Stomach smooth muscle (tissue), 2 donors: ENCODE measurements around the gene C2CD2.

ENCODE experiments used
- H3K27ac ChIP-seq: one replicate; pipeline ENCODE4 v1.7.0; 2013; ENCODE audit warnings: mild to moderate bottlenecking, low read length, inconsistent platforms
- H3K27me3 ChIP-seq, 2 donors: one replicate each; pipeline ENCODE4 v1.7.0; 2013; ENCODE audit warnings: low read length in 2 of 2; ENCODE audit not compliant: insufficient read depth in 2 of 2, control insufficient read depth in 1 of 2
- H3K36me3 ChIP-seq, 2 donors: one replicate each; pipeline ENCODE4 v1.7.0; 2013; ENCODE audit warnings: low read length in 2 of 2; ENCODE audit not compliant: control insufficient read depth in 2 of 2, insufficient read depth in 2 of 2
- H3K4me1 ChIP-seq: one replicate; pipeline ENCODE4 v1.7.0; 2013; ENCODE audit warnings: low read length; ENCODE audit not compliant: control insufficient read depth, insufficient read depth
- H3K4me3 ChIP-seq, 2 donors: one replicate each; pipeline ENCODE4 v1.7.0; 2013; ENCODE audit warnings: low read length in 2 of 2
- H3K9ac ChIP-seq, 2 donors: one replicate each; pipeline ENCODE4 v1.7.0; 2013; ENCODE audit warnings: low read length in 2 of 2, mild to moderate bottlenecking in 1 of 2
- H3K9me3 ChIP-seq, 2 donors: one replicate each; pipeline ENCODE4 v1.7.0; 2013; ENCODE audit warnings: low read length in 2 of 2; ENCODE audit not compliant: control insufficient read depth in 2 of 2
- donor health status: healthy.
- donor health status: Pancreatic carcinoma.

The C2CD2 gene

DNA sequence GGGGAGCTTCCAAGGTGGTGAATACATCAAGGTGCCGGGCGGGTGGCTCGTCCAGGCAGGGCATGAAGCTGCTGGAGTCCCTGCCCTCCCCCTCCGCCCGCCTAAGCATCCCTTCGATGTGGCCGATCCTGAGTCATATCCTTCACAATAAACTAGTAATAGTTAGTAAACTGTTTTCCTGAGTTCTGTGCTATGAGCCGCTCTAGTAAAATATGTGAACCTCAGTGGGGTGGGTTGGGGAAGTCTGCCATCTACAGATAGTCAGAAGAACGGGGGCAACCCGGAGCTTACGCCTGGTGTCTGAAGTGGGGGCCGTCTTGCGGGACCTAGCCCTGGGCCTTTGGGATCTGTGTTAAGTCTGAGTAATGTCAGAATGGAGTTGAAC is 21.6 kb downstream of the C2CD2 start:
- Histone ChIP-seq H3K4me1 (peaks cover 10% of the 10 kb centered on the region), H3K27me3 (no peaks in the 10 kb centered on the region), H3K9me3 (no peaks in the 10 kb centered on the region), H3K36me3 (no peaks in the 10 kb centered on the region), H3K9ac (no peak overlapping the region), H3K4me3 (no peak overlapping the region), H3K27ac (no peak overlapping the region)

DNA sequence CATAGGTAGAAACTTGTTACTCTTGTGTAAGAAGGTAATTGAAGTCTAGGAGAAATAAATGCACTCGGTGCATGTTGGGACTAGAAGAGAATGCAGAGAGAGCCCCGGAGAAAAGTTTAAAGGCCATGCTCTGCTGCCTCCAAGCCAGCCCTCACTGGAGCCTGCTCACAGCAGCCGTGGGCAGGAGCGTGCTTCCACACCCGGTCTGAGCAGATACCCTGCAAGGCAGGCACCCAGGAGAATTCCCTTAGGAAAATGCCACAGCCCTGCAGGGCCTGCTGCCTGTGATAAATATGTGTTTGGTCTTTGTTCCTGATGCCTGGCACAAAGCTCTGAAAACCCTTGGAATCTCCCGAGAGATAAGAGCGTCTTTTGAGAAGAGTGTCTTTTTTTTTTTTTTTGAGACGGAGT is 22.8 kb downstream of the C2CD2 start:
- Histone ChIP-seq H3K9me3 (no peaks in the 10 kb centered on the region), H3K4me3 (no peak overlapping the region), H3K27me3 (no peaks in the 10 kb centered on the region), H3K9ac (no peak overlapping the region), H3K36me3 (no peaks in the 10 kb centered on the region), H3K27ac (no peak overlapping the region), H3K4me1 (peaks cover 10% of the 10 kb centered on the region)

DNA sequence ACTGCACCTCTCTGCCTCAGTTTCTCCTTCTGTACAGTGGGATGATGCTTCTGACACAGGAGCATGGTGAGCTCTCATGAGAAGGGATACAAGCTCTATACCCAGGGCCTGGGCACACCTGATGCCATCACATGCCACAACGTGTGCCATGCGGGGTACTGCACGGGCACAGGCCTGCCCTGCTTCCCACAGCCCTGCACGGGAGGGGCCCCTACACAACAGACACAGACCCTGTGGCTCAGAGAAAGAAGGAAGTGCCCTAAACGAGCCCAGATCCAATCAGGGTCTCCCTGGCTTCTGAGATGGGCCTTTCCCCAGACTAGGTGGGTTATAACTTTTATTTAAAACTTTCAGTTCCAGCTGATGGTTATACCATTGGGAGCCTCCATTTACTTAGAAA is 24.6 kb downstream of the C2CD2 start:
- Histone ChIP-seq H3K4me3 (no peak overlapping the region), H3K9me3 (no peaks in the 10 kb centered on the region), H3K4me1 (peaks cover 18% of the 10 kb centered on the region), H3K27ac (no peak overlapping the region), H3K36me3 (no peaks in the 10 kb centered on the region), H3K9ac (no peak overlapping the region), H3K27me3 (no peaks in the 10 kb centered on the region)

DNA sequence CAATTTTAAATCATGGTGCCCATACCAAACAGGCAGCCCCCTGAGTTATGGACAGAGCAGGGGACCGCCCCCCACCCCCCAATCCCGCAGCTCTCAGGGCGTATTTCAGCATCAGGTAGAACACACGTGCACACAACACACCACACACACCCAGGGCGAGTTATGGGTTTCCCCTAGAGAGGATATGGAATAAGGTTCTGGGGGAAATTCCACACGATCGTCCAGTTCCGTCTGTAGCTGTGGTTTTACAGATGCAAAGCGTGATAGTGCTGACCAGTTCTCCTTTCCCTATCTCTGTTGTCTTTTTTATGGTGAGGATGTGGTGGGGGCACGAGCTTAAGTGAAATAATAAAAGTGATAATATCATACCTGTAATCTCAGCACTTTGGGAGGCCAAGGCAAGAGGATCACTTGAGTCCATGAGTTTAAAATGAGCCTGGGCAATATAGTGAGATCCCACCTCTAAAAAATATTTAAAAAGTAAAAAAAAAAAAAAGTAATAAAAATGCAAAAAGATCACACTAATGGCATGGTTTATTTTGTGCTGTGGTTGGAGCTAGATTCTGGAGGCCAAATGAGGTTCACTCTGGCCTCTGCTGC is 25.1 kb downstream of the C2CD2 start:
- Histone ChIP-seq H3K27ac (no peak overlapping the region), H3K9me3 (no peaks in the 10 kb centered on the region), H3K4me3 (no peak overlapping the region), H3K27me3 (no peaks in the 10 kb centered on the region), H3K36me3 (no peaks in the 10 kb centered on the region), H3K4me1 (peaks cover 20% of the 10 kb centered on the region), H3K9ac (no peak overlapping the region)

DNA sequence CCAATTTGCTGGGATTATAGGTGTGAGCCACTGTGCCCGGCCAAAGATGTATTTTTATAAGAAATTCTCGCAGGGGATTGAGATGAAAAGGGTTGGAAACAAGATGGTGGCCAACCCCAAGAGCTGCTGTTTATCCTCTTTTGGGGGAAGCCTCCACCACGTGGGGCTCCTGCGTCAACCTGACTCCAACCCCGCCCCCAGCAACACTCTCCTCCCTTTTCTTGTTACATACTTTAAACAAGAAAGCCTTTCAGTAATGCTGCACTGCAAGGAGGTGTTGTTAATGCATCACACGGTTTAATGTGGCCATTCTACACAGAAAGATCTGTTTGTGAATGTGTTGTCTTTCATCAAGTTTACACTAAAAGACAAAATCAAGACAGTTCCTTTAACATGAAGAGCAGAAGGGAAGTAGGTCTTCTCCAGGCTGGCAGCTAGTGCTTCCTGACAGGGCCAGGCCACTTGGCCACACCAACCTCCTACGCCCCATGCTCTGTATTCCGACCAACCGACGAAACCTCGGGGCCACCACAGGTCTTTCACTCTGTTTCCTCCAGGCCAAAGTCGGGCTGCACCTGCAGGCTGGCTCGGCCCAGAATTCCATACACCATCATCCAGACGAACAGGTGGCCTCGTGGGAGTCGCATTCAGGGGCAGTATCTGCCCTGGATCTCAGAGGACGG is 25.9 kb downstream of the C2CD2 start:
- no peaks in the 10 kb centered on the region for H3K9me3 ChIP-seq
- H3K4me1 ChIP-seq = peaks cover 15% of the 10 kb centered on the region
- no peak overlapping the region for H3K9ac ChIP-seq
- H3K27me3 ChIP-seq = no peaks in the 10 kb centered on the region
- no peak overlapping the region for H3K4me3 ChIP-seq
- H3K27ac ChIP-seq = no peak overlapping the region
- no peaks in the 10 kb centered on the region for H3K36me3 ChIP-seq

DNA sequence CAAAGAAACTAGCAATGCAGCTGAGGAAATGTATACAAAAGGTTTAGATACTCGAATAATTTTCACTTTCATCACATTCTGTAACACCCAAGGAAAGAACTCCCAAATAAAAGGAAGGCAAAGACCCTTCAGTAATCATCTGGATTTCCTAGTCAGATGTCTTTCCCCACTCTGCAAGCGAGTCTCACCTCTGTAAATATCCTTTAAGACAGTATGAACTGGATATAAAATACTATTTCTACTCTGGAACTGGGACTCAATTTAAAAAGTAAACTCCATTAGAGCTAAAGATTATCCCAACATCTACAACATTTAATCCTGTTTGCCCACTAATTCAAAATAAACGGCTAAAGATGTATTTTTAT is 27.0 kb downstream of the C2CD2 start:
- H3K9me3 ChIP-seq = no peaks in the 10 kb centered on the region
- H3K27ac ChIP-seq = peak overlapping the region; percentile 81
- H3K27me3 ChIP-seq = no peaks in the 10 kb centered on the region
- peak overlapping the region; percentile 45 to 83 for H3K9ac ChIP-seq
- peaks cover 12% of the 10 kb centered on the region for H3K4me1 ChIP-seq
- H3K4me3 ChIP-seq = peak overlapping the region; percentile 62 to 77
- no peaks in the 10 kb centered on the region for H3K36me3 ChIP-seq

DNA sequence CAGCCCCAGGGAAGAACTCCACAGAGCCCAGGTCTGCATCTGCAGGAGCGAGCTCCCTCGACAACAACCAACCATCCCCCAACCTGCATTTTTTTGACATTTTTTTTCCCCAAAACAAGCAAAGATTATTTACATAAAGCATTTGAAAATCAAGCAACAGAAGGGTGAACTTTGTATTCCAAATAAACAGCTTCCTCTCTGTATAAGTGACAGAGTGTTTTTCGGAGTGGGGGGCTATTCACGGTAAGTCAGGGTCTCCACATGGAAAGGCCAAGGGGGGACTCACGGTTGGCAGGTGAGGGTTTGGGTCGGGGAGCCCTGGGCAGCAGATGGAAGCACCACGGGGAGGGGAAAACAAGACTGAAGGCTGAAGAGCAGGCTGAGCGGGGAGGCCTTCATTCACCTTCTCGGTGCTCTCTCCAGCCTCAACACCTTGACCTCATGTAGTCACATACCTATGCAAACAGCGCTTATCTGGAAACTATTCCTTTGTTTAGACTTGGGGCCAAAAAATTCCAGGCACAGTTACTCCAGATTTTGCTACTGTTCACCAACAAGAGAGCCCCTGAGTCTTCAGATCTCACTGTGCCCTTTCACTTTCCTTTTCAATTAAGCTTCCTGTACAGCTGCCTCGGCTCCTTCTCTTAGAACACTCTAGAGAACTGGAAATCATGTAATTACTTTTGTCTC is 27.6 kb downstream of the C2CD2 start:
- peaks cover 12% of the 10 kb centered on the region for H3K4me1 ChIP-seq
- no peaks in the 10 kb centered on the region for H3K36me3 ChIP-seq
- peak overlapping the region; percentile 62 to 77 for H3K4me3 ChIP-seq
- H3K9me3 ChIP-seq = no peaks in the 10 kb centered on the region
- no peaks in the 10 kb centered on the region for H3K27me3 ChIP-seq
- H3K27ac ChIP-seq = peak overlapping the region; percentile 81
- peak overlapping the region; percentile 45 to 83 for H3K9ac ChIP-seq

DNA sequence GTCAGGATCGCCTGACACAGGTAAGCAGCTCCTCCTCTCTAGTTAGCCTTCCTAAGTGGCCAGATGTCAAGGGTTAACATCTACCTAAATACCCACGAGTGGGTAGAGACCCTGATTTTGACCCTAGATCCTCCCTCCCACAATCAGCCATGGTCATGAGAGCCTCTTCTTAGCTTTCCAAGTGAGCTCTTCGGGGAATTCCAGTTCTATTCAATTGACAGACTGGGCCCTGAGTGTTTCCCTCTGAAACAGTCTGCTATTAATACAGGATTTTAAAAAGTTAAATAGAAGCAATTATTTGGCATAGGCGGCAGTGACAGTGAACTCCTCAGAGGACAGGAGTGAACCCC is 28.1 kb downstream of the C2CD2 start:
- H3K4me1 ChIP-seq = peaks cover 12% of the 10 kb centered on the region
- peak overlapping the region; percentile 62 to 77 for H3K4me3 ChIP-seq
- H3K27ac ChIP-seq = peak overlapping the region; percentile 81
- H3K27me3 ChIP-seq = no peaks in the 10 kb centered on the region
- H3K9ac ChIP-seq = peak overlapping the region; percentile 45 to 83
- H3K36me3 ChIP-seq = no peaks in the 10 kb centered on the region
- no peaks in the 10 kb centered on the region for H3K9me3 ChIP-seq

DNA sequence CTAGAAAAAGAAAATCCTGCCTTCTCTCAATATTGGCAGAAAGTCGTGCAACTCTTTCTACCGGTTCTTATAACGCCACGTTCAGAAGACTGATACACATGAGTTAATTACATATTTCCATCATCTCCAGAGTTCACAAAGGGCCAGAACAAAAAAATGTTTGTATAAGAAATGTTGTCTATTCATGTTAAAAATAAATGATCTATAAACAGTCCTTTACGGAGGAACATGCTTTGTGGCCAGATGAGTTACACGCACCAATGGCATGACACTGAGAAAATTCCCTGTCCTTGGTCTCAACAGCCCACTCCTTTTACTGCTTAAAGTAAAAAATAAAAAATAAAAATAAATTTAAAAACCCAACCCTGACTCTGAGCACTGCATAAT is 29.5 kb downstream of the C2CD2 start:
- Histone ChIP-seq H3K4me1 (peaks cover 12% of the 10 kb centered on the region), H3K9me3 (no peaks in the 10 kb centered on the region), H3K9ac (no peak overlapping the region), H3K27me3 (no peaks in the 10 kb centered on the region), H3K36me3 (no peaks in the 10 kb centered on the region), H3K4me3 (no peak overlapping the region), H3K27ac (no peak overlapping the region)

DNA sequence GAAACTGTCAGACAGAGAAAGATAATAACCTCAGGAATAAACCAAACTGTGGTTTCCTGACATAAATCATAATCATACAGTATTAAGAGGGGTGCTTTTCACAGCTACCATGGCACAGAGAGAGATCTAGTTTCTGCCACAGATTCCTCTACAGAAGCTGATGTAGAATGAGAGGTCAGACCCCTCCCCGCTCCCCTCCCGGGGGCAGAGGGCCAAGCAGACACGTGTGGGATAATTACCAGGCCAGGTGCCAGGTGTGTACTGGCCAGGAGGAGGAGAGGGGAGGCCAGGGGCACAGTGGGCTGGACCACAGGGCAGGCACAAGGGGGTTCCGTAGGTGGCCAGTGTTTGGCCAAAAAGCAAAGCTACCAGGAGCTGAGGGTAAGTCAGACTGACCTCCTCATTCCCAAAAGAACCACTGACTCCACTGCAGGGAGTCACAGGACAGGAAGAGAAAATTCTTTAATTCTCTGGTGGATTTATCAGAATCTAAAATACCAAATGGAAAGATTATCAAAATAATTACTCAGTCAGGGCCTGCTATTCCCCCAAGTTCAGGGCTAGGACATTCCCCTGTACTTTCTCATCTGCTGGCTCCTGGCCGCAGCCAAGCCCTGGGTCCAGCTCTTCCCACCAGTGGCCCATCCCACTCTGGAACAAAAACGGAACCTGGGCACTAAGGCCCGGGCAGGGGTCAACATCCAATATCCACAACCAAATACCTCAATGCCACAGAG is 30.0 kb downstream of the C2CD2 start:
- H3K4me1 ChIP-seq = peaks cover 12% of the 10 kb centered on the region
- H3K27me3 ChIP-seq = no peaks in the 10 kb centered on the region
- H3K4me3 ChIP-seq = peak overlapping the region in 1 of 2 donors; percentile 47

More for the DNA sequence above, 30.0 kb downstream of the C2CD2 start:
- no peaks in the 10 kb centered on the region for H3K9me3 ChIP-seq
- peaks cover 2 to 4% of the 10 kb centered on the region in 2 donors for H3K36me3 ChIP-seq
- peak overlapping the region in 1 of 2 donors; percentile 36 for H3K9ac ChIP-seq
- H3K27ac ChIP-seq = no peak overlapping the region
